GM19351 (cell line): ENCODE measurements around the gene FZD10.

Experiments
- ATAC-seq: cut with Tn5 transposase; IDR thresholded peaks from one replicate; pipeline ENCODE4 v1.9.1; 2021; ENCODE audit warnings: mild to moderate bottlenecking, moderate library complexity; ENCODE audit not compliant: unreplicated experiment

FZD10 gene

DNA sequence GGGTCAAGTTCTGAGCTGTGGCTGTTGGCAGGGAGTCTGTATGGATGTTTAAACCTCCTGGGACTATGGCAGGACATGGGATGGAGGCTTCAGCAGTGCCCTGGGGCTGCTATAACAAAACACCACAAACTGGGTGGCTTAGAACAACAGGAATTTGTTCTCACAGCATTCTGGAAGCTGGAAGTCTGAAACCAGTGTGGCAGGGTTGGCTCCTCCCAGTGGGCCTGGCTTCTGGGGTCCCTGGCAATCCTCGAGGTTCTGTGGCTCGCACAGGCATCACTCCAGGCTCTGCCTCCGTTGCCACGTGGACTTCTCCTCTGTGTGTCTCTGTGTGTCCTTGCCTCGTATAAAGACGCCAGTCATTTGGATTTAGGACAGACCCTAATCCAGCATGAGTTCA, 39.9 kb downstream of the FZD10 start:
- ATAC-seq: no peak

- ATAC-seq: no peak
Observed at GRCh38 chr12:130203151-130203550, 40.9 kb downstream of the FZD10 start.

DNA sequence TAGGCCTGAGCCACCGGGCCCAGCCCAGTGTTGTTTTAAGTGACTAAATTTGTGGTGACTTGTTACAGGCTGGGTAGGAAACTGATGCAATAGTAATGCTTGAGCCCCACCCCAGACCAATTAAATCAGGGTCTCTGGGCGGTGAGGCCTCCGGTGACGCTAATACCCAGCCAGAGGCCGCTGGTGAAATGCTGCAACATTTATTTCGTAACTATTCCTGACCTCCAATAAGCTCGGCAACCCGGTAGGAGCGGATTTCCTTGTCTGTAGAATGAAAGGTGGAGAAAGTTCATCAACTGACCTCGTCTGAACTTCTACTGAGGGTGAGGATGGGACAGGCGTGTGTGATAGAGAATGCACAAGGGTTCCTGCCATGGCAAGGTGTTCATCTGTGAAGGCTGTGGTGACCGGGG, 42.3 kb downstream of the FZD10 start:
- ATAC-seq: no peak

DNA sequence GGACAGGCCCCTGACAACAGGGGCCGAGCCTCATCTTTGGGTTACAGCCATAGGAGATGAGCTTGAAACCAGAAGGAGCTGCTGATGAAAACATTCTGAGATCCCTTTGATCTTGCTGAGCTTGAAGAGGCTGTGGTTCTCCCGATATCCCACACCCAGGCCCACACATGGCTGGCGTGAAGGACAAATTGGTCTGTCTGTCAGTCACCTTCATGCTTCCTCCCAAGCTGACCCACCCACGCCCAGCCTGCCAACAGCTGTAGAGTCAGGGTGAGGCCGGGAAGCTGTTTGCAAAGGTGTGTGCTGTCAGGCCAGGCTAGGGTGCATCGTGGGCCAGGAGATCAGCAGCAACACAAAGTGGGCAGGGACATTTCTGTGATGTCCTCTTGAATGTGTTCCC, 43.2 kb downstream of the FZD10 start:
- ATAC-seq: no peak

- no peak for ATAC-seq
Observed at GRCh38 chr12:130212384-130212989, 50.2 kb downstream of the FZD10 start.

DNA sequence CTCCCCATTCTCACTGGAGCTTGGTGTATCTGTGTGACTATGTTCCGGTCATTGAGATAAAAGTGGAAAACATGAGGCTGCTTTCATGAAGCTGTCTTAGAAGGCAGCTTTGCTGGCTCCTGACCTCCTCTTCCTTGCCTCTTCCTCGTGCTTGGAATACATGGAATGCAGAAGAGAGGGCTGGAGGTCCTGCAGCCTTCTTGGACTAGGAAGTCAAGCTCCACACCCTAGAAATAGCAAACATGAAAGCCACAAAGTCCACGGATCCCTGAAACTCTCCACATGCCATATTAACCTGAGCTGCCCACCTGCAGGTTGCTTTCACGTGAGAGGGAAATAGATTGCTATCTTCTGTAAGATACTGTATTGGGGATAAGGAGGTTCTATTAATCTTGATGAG, 51.0 kb downstream of the FZD10 start:
- ATAC-seq: no peak

DNA sequence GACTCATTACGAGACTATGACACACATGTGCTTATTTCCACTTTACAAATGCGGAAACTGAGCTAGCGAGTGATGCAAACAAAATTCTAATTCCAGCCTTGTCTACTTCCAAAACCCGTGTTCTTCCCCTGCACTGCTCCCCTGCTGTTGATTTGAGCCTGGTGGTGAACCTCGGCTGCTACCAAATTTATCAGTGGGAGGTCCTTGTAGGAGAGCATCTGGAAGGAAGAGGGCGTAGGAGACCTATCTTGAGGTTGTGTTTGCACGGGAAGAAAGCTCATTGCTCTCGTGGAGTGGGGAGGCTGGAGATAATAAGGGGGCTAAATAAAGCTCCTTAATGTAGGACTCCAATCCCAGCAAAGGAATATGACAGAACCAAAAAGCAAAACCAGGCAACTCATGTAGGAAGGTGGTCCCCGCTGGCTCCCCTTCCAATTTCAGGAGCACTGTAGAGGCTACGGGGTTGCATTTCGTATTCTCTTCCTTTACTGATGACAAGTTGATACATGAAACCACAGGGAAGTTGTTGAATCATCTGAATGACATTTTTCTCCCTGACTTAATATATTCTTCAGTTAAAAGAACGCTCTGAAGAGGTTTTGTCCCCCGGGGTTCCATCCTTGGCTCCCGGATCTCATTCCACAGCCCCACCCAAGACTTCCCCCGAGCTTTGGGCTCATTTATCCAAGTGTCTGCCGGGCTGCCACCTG, 52.6 kb downstream of the FZD10 start:
- ATAC-seq: no peak
